CD4-positive, alpha-beta T cell (primary cell): ENCODE data around the gene ENPEP. TPM values are rescaled to one million over a fixed set of nuclear protein-coding genes. Genes with fewer than 3 reads are reported as not detected.

Experiments used
- ATAC-seq: fragments of 200-7000 bp; cut with Tn5 transposase; one replicate; pipeline ENCODE4 v1.10.0; 2022; ENCODE audit warnings: mild to moderate bottlenecking; ENCODE audit not compliant: poor library complexity
- CTCF ChIA-PET: fragments of 350-600 bp; sonication (Branson Sonifier 250); formaldehyde crosslinking; loops from one replicate; lab custom pipeline; 2021; ENCODE audit warnings: antibody characterized with exemption, inconsistent platforms; lab: Charles Lee
- POLR2A ChIA-PET: fragments of 350-600 bp; sonication (Branson Sonifier 250); formaldehyde crosslinking; loops from one replicate; lab custom pipeline; 2021; ENCODE audit warnings: antibody characterized with exemption, inconsistent platforms; lab: Charles Lee
- DNase-seq, 14 experiments: peaks; one replicate each; pipeline ENCODE4 v3.0.0-alpha.2; 2013 to 2020; ENCODE audit warnings: mixed read lengths in 2 of 14
- H3K27ac ChIP-seq, 2 donors: one replicate each; pipeline versions ENCODE4 v1.5.1 to v1.7.0; 2013; ENCODE audit warnings: low read length in 2 of 2, low read depth in 1 of 2, mild to moderate bottlenecking in 1 of 2
- H3K27me3 ChIP-seq, 2 experiments: 1 replicate in 1 of 2; 2 replicates in 1 of 2; pipeline versions ENCODE4 v1.6.1 to v1.7.0; 2013; ENCODE audit warnings: low read length in 2 of 2, control low read depth in 1 of 2, mild to moderate bottlenecking in 1 of 2, moderate library complexity in 1 of 2; ENCODE audit not compliant: insufficient read depth in 2 of 2, control insufficient read depth in 1 of 2
- H3K36me3 ChIP-seq: one replicate; pipeline ENCODE4 v1.6.1; 2013; ENCODE audit warnings: low read length, control low read depth; ENCODE audit not compliant: insufficient read depth
- H3K4me1 ChIP-seq: one replicate; pipeline ENCODE4 v1.6.1; 2013; ENCODE audit warnings: low read length, control low read depth; ENCODE audit not compliant: insufficient read depth
- H3K4me3 ChIP-seq: one replicate; pipeline ENCODE4 v1.5.1; 2013; ENCODE audit warnings: mild to moderate bottlenecking, low read length, moderate library complexity
- H3K9me3 ChIP-seq, 2 experiments: 1 replicate in 1 of 2; 2 replicates in 1 of 2; pipeline versions ENCODE4 v1.6.1 to v1.7.0; 2013; ENCODE audit warnings: low read length in 2 of 2, mild to moderate bottlenecking in 2 of 2, control low read depth in 1 of 2, moderate library complexity in 1 of 2; ENCODE audit not compliant: control insufficient read depth in 1 of 2, insufficient read depth in 1 of 2
- H3K27ac Mint-ChIP-seq: one replicate; pipeline ENCODE4 v1.8.0; 2020; ENCODE audit warnings: mixed read lengths
- H3K27me3 Mint-ChIP-seq: one replicate; pipeline ENCODE4 v1.8.0; 2021; ENCODE audit warnings: mixed read lengths
- H3K36me3 Mint-ChIP-seq: one replicate; pipeline ENCODE4 v1.8.0; 2021; ENCODE audit warnings: low read depth, mixed read lengths
- H3K4me1 Mint-ChIP-seq: one replicate; pipeline ENCODE4 v1.8.0; 2021; ENCODE audit warnings: low read depth, mixed read lengths
- H3K4me3 Mint-ChIP-seq: one replicate; pipeline ENCODE4 v1.8.0; 2020; ENCODE audit warnings: mild to moderate bottlenecking, mixed read lengths
- H3K9me3 Mint-ChIP-seq: one replicate; pipeline ENCODE4 v1.8.0; 2020; ENCODE audit warnings: mixed read lengths
- CTCF ChIP-seq: fragments of 200-600 bp; IDR thresholded peaks from one replicate; pipeline ENCODE4 v1.8.0; 2022; ENCODE audit warnings: antibody characterized with exemption, mild to moderate bottlenecking
- intact Hi-C, 2 experiments: fragments of 100-400 bp; cut with DNase I in 1 of 2; cut with micrococcal nuclease in 1 of 2; formaldehyde crosslinking; loops; one replicate each; pipeline versions ENCODE4 v1.15.1 to v1.9.0; 2023 to 2025; cut with DNase I, micrococcal nuclease
- total RNA-seq, 174 experiments: library from RNA in 2 of 174; stranded (reverse) in 2 of 174; gene quantifications; one replicate each; pipeline ENCODE4 v1.2.3 and lab custom pipeline; 2021 to 2026

ENPEP gene
- total RNA-seq, 2 experiments from 2014 or later, result not detected

GRCh38 chr4:110493520-110493919 is 17.6 kb downstream of the ENPEP start:
- Histone ChIP-seq H3K4me3 (no peak overlapping the region), H3K27ac (no peak overlapping the region), H3K36me3 (no peaks in the 10 kb centered on the region), H3K27me3 (peaks cover 0 to 7% of the 10 kb centered on the region in 2 experiments), H3K9me3 (no peaks in the 10 kb centered on the region), H3K4me1 (no peaks in the 10 kb centered on the region)
- Mint-ChIP-seq H3K27ac (no peak overlapping the region), H3K4me1 (no peaks in the 10 kb centered on the region), H3K4me3 (no peak overlapping the region), H3K9me3 (no peaks in the 10 kb centered on the region), H3K36me3 (no peaks in the 10 kb centered on the region), H3K27me3 (peaks cover 34% of the 10 kb centered on the region)
- intact Hi-C loops, result loop anchor here in 1 of 2 experiments (5.0 kb wide), 1 partner anchor 916 kb away; no protein-coding TSS in a partner anchor
- CTCF ChIA-PET, result no interaction called here
- DNase-seq (no peak), ATAC-seq (no peak)
- TF ChIP-seq CTCF, result no peak
- POLR2A ChIA-PET, result no interaction called here

DNA sequence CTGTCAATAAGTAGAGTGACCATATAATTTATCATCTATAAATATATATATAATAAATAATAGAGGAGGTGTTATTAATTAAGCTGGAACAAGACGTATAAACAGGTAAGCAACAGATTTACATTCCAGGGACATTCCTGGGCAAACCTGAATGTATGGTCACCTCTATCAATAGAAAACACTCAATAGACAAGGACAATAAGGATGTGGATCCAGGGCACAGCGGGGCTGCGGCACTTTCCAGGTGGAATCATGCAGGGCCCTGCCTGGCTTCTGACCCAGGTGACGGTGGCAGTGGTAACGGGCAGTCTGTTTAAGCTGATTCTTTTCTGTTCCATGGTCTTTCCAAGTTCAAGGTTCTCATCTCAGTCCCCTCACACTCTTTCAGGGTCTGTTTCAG is 22.5 kb downstream of the ENPEP start:
- intact Hi-C loops, result no loop called here
- H3K27me3 ChIP-seq, result peaks cover 0 to 4% of the 10 kb centered on the region in 2 experiments
- ATAC-seq (no peak), DNase-seq (no peak)
- ChIA-PET CTCF (no interaction called here), POLR2A (no interaction called here)
- no peak for TF ChIP-seq CTCF
- H3K4me1 Mint-ChIP-seq, result no peaks in the 10 kb centered on the region
- H3K27ac Mint-ChIP-seq, result no peak overlapping the region
- H3K27ac ChIP-seq, result no peak overlapping the region
- no peaks in the 10 kb centered on the region for H3K36me3 Mint-ChIP-seq
- H3K36me3 ChIP-seq, result no peaks in the 10 kb centered on the region
- no peak overlapping the region for H3K4me3 Mint-ChIP-seq
- no peaks in the 10 kb centered on the region for H3K4me1 ChIP-seq
- no peak overlapping the region for H3K4me3 ChIP-seq
- H3K27me3 Mint-ChIP-seq, result peaks cover 28% of the 10 kb centered on the region
- no peaks in the 10 kb centered on the region for H3K9me3 Mint-ChIP-seq
- no peaks in the 10 kb centered on the region for H3K9me3 ChIP-seq

GRCh38 chr4:110499126-110499525 is 23.2 kb downstream of the ENPEP start:
- H3K27me3 Mint-ChIP-seq, result peaks cover 24% of the 10 kb centered on the region
- no peaks in the 10 kb centered on the region for H3K9me3 ChIP-seq
- CTCF ChIA-PET, result no interaction called here
- DNase-seq (no peak), ATAC-seq (no peak)
- no peak overlapping the region for H3K27ac ChIP-seq
- intact Hi-C loops, result no loop called here
- TF ChIP-seq CTCF, result no peak
- H3K27ac Mint-ChIP-seq, result no peak overlapping the region
- no peaks in the 10 kb centered on the region for H3K4me1 Mint-ChIP-seq
- H3K36me3 ChIP-seq, result no peaks in the 10 kb centered on the region
- H3K27me3 ChIP-seq, result peaks cover 2 to 4% of the 10 kb centered on the region in 2 experiments
- no peaks in the 10 kb centered on the region for H3K36me3 Mint-ChIP-seq
- H3K4me1 ChIP-seq, result no peaks in the 10 kb centered on the region
- no peak overlapping the region for H3K4me3 Mint-ChIP-seq
- H3K9me3 Mint-ChIP-seq, result no peaks in the 10 kb centered on the region
- no peak overlapping the region for H3K4me3 ChIP-seq
- POLR2A ChIA-PET, result no interaction called here
